Stimulated activated naive CD8-positive, alpha-beta T cell treated with anti-CD3 and anti-CD28 coated beads, Interleukin-15, Interleukin-2, amounts not matched to agents 100 ng/mL and 50 ng/mL, for 24 hours (primary cell): Measurements from ENCODE around the gene SLC34A2.
"Not testable (repeated sequence)": the region's sequence is repeated elsewhere in the genome, so short reads cannot be mapped to it uniquely, and the experiment has no call there.

Experiments used
- H3K27ac Mint-ChIP-seq: one replicate; pipeline ENCODE4 v1.8.0; 2021; ENCODE audit warnings: mild to moderate bottlenecking, mixed read lengths
- H3K27me3 Mint-ChIP-seq: one replicate; pipeline ENCODE4 v1.8.0; 2021; ENCODE audit warnings: mixed read lengths
- H3K36me3 Mint-ChIP-seq: one replicate; pipeline ENCODE4 v1.8.0; 2021; ENCODE audit warnings: low read depth, mixed read lengths
- H3K4me1 Mint-ChIP-seq: one replicate; pipeline ENCODE4 v1.8.0; 2021; ENCODE audit warnings: low read depth, mixed read lengths
- H3K4me3 Mint-ChIP-seq: one replicate; pipeline ENCODE4 v1.8.0; 2021; ENCODE audit warnings: mild to moderate bottlenecking, mixed read lengths
- H3K9me3 Mint-ChIP-seq: one replicate; pipeline ENCODE4 v1.8.0; 2021; ENCODE audit warnings: mixed read lengths

The SLC34A2 gene

GRCh38 chr4:25651682-25652081 is 4.0 kb upstream of the SLC34A2 start:
- Mint-ChIP-seq H3K27ac (no peak overlapping the region), H3K27me3 (peaks cover 21% of the 10 kb centered on the region)

DNA sequence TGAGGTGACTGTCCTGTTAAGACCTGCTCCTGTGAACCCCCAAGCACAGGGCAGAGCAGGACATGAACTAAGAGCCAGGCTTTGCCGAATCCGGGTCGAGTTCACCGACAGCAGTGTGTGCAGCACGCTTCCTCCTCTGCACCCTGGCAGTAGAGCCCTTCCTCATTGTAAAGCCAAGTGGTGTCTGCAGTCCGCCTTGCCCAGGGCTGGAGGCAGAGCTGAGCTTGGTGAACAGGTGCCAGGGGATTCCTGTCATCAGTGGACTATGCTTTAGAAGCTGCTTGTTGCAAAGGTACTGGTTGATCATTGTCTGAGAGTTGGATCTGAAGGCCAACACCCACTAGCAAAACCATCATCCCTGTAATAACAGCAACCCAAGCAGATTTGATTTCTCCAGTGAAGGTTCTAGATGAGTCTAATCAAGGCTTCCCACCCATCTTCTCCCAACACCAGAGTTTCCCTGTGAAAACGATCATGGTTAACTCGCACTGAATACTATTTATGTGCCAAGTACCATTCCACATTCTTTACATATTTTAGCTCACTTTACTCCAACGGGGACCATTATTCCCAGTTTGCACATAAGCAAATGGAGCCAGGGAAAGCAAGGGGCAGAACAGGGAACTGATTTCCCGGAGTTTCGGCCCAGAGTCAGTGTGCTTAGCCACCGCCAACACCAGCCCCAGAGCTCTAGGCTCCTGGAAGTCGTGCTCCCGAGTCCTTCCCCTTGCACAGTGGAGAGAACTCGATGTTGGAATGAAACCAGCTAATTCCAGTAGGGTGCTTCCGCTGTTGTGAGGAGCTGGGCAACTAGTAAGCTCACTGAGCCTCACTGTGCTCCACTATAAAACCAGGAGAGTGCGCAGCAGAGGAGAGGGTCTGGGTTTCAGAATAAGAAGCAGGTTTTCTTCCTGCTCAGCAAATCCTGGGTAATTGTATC is 1.4 kb upstream of the SLC34A2 start:
- Mint-ChIP-seq H3K27me3 (peaks cover 30% of the 10 kb centered on the region), H3K9me3 (no peaks in the 10 kb centered on the region), H3K36me3 (no peaks in the 10 kb centered on the region), H3K27ac (no peak overlapping the region), H3K4me3 (no peak overlapping the region), H3K4me1 (peaks cover 3% of the 10 kb centered on the region)

More at GRCh38 chr4:25651682-25652081, 4.0 kb upstream of the SLC34A2 start:
- Mint-ChIP-seq H3K36me3 (no peaks in the 10 kb centered on the region), H3K9me3 (no peaks in the 10 kb centered on the region), H3K4me1 (peaks cover 3% of the 10 kb centered on the region), H3K4me3 (no peak overlapping the region)

DNA sequence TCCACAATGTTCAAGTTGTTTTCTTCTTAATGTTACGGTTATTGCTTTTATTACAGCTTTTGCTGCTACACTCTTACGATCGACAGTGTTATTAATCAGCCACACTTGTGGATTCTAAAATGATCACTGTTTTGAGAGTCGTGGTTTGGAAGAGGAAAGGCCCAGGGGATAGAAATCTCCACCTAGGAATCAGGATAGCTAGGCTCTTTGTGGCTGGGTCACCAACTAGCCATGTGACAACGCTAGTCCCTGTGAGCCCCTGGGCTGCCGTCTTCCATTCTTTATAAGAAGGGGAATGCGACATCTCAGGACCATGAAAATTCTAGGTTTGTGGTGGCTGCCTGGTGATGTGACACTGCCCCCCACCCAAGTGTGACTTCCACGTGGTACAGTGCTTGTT is 380 bp downstream of the SLC34A2 start:
- H3K4me1 Mint-ChIP-seq: peaks cover 3% of the 10 kb centered on the region
- no peaks in the 10 kb centered on the region for H3K36me3 Mint-ChIP-seq
- no peaks in the 10 kb centered on the region for H3K9me3 Mint-ChIP-seq
- no peak overlapping the region for H3K27ac Mint-ChIP-seq
- H3K4me3 Mint-ChIP-seq: no peak overlapping the region
- peaks cover 30% of the 10 kb centered on the region for H3K27me3 Mint-ChIP-seq

DNA sequence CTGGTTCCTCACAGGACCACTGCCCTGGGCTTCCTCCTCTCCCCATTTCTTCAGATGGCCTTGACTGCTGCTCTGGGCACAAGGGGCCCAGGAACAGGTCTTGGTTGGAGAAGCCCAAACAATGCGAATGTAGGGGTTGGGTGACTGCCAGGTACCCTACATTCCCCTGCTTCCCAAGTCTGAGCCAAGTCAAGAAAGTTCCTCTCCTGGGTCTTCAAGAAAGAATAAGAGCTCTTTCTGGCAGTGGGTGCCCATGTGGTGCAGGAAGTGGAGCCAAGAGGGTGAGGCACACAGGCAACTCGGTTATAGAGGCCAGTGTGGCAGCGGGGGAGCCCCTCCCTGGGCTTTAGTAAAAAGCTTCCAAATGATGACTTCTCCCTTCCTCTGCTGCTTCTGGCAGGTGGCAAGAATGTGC is 2.7 kb downstream of the SLC34A2 start:
- Mint-ChIP-seq H3K4me1 (peaks cover 3% of the 10 kb centered on the region), H3K9me3 (no peaks in the 10 kb centered on the region), H3K27me3 (peaks cover 30% of the 10 kb centered on the region), H3K4me3 (no peak overlapping the region), H3K36me3 (no peaks in the 10 kb centered on the region), H3K27ac (no peak overlapping the region)

DNA sequence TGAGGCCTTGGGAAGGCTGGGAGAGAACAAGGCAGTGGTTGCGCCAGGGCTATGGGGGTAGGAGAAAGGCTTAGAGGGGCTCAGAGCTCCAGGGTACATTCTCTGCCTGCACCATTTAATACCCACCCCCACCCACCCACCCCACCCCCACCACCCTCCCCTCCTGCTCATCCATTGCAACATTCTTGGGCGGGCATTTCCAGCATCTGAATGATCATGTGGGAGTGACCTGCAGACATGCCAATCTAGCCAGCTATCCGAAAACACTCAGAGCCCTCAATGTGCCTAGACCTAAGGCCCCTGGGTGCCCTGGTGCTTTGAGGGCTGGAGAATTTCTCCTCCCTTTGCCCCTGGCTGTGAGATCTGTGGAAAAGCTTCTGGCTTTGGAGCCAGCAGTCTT is 3.1 kb downstream of the SLC34A2 start:
- H3K27ac Mint-ChIP-seq: no peak overlapping the region
- no peak overlapping the region for H3K4me3 Mint-ChIP-seq
- no peaks in the 10 kb centered on the region for H3K36me3 Mint-ChIP-seq
- H3K4me1 Mint-ChIP-seq: peaks cover 3% of the 10 kb centered on the region
- H3K9me3 Mint-ChIP-seq: no peaks in the 10 kb centered on the region
- peaks cover 30% of the 10 kb centered on the region for H3K27me3 Mint-ChIP-seq

DNA sequence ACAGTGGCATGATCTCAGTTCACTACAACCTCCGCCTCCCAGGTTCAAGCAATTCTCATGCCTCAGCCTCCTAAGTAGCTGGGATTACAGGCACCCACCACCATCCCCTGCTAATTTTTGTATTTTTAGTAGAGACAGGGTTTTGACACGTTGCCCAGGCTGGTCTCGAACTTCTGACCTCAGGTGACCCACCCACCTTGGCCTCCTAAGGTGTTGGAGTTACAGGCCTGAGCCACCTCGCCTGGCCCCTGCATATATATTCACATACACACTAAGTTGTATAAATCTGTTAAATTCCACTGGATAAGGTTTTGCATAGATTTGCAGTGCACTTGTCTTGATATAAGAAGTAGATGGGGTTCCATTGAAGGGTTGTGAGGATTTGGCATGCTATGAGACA is 5.8 kb downstream of the SLC34A2 start:
- not testable (repeated sequence) for H3K27ac Mint-ChIP-seq, H3K4me1 Mint-ChIP-seq, H3K9me3 Mint-ChIP-seq, H3K4me3 Mint-ChIP-seq, H3K36me3 Mint-ChIP-seq
- H3K27me3 Mint-ChIP-seq: peaks cover 16% of the 10 kb centered on the region

DNA sequence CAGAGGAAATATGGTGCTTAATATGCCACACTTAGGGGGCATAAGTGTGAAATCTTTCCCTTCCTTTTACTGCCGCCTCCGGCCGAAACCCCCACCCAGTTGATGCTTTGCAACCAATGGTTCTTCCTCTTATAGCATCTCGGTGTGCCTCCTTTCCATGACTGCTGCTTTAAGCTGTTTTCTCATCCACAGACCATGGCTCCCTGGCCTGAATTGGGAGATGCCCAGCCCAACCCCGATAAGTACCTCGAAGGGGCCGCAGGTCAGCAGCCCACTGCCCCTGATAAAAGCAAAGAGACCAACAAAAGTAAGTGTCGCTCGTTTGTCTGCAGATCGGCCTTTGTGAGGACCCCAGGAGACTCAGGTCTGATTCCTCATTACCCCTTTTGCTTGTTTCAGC is 6.7 kb downstream of the SLC34A2 start:
- Mint-ChIP-seq H3K27ac (no peak overlapping the region), H3K4me3 (no peak overlapping the region), H3K27me3 (peaks cover 8% of the 10 kb centered on the region)

GRCh38 chr4:25663781-25664180 is 8.1 kb downstream of the SLC34A2 start:
- H3K27me3 Mint-ChIP-seq: peaks cover 4% of the 10 kb centered on the region
- no peak overlapping the region for H3K27ac Mint-ChIP-seq

More for the DNA sequence above, 6.7 kb downstream of the SLC34A2 start:
- no peaks in the 10 kb centered on the region for H3K9me3 Mint-ChIP-seq
- no peaks in the 10 kb centered on the region for H3K4me1 Mint-ChIP-seq
- no peaks in the 10 kb centered on the region for H3K36me3 Mint-ChIP-seq

DNA sequence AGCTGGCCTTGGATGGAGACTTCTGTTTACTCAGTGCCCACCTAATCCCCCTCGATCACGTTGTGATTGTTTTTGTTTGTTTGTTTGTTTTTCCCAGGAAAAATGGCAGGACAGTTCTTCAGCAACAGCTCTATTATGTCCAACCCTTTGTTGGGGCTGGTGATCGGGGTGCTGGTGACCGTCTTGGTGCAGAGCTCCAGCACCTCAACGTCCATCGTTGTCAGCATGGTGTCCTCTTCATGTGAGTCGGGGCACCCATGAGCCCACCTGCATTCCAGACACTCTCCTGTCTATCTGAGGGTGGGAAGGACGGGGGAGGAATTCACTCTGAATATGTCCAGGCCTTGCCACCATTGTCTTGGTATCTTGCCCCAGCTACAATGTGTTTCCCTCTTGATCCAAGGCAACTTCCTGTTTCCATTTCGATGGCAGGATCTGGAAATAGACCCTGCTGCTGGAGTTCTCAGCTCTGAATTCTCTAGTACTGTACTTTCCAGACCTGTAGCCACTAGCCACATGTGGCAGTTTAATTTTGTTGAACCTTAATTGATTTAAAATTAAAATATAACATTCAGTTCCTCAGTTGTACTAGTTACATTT is 10.5 kb downstream of the SLC34A2 start:
- Mint-ChIP-seq H3K4me1 (no peaks in the 10 kb centered on the region), H3K27me3 (peaks cover 4% of the 10 kb centered on the region)

More at GRCh38 chr4:25663781-25664180, 8.1 kb downstream of the SLC34A2 start:
- H3K4me1 Mint-ChIP-seq: no peaks in the 10 kb centered on the region
- no peak overlapping the region for H3K4me3 Mint-ChIP-seq
- no peaks in the 10 kb centered on the region for H3K9me3 Mint-ChIP-seq
- no peaks in the 10 kb centered on the region for H3K36me3 Mint-ChIP-seq

DNA sequence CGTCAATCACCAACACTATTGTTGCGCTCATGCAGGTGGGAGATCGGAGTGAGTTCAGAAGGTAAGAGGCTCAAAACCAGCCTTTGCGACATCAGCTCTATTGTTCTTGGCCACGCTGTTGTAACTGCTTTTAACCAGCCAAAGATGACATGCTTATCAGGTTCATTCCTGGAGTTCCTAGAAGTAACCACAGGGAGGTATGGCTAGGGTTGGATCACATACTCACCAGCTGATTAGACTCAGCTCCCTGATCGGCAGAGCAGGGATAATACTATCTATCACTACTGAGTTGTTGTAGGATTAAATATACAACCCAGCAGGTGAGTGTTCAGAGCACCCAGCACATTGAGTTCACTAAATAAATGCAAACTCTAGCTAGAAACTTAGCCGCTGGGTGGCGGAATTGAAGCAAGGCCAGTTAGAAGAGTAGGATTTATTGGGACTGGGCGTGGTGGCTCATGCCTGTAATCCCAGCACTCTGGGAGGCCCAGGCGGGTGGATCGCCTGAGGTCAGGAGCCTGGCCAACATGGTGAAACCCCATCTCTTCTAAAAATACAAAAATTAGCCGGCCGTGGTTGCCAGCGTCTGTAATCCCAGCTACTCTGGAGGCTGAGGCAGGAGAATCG is 12.4 kb downstream of the SLC34A2 start:
- no peak overlapping the region for H3K4me3 Mint-ChIP-seq
- H3K36me3 Mint-ChIP-seq: no peaks in the 10 kb centered on the region
- H3K27me3 Mint-ChIP-seq: peaks cover 4% of the 10 kb centered on the region
- H3K9me3 Mint-ChIP-seq: no peaks in the 10 kb centered on the region
- no peak overlapping the region for H3K27ac Mint-ChIP-seq
- no peaks in the 10 kb centered on the region for H3K4me1 Mint-ChIP-seq

More for the DNA sequence above, 10.5 kb downstream of the SLC34A2 start:
- Mint-ChIP-seq H3K36me3 (no peaks in the 10 kb centered on the region), H3K27ac (no peak overlapping the region), H3K4me3 (no peak overlapping the region), H3K9me3 (no peaks in the 10 kb centered on the region)

GRCh38 chr4:25670991-25671390 is 15.3 kb downstream of the SLC34A2 start:
- Mint-ChIP-seq H3K4me3 (no peak overlapping the region), H3K9me3 (no peaks in the 10 kb centered on the region), H3K27me3 (no peaks in the 10 kb centered on the region), H3K27ac (no peak overlapping the region), H3K36me3 (no peaks in the 10 kb centered on the region), H3K4me1 (no peaks in the 10 kb centered on the region)

DNA sequence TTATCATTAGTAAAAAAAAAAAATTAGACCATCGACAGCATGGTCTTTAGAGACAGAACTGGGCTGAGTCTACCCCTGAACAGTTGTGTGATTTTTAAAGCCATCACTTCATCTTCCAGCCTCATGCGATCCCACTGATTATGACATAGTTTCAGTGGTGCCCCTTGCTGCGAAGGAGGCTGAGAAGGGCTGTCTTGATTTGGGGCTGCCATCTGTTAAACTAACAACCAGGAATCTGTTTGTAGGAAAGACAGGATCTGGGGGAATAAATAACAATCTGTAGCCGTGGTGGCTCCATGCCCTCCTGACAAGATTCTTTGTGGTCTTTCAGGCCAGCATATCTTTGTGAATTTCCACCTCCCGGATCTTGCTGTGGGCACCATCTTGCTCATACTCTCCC is 17.1 kb downstream of the SLC34A2 start:
- Mint-ChIP-seq H3K27me3 (no peaks in the 10 kb centered on the region), H3K36me3 (no peaks in the 10 kb centered on the region), H3K27ac (no peak overlapping the region), H3K9me3 (no peaks in the 10 kb centered on the region), H3K4me1 (no peaks in the 10 kb centered on the region), H3K4me3 (no peak overlapping the region)

DNA sequence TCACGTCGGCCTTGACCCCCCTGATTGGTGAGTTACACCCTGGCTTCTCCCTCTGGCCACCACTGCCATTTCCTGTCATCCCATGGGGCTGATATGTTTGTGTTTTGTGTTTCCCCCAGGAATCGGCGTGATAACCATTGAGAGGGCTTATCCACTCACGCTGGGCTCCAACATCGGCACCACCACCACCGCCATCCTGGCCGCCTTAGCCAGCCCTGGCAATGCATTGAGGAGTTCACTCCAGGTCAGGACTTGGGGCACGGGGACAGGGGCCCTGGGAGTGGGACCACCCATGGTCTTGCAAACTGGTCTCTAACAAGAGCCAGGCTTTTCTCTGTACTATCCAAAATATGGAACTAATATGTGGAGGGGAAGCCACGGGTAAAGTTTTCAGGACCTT is 18.7 kb downstream of the SLC34A2 start:
- H3K4me3 Mint-ChIP-seq: no peak overlapping the region
- H3K36me3 Mint-ChIP-seq: no peaks in the 10 kb centered on the region
- H3K4me1 Mint-ChIP-seq: no peaks in the 10 kb centered on the region
- no peaks in the 10 kb centered on the region for H3K9me3 Mint-ChIP-seq
- no peak overlapping the region for H3K27ac Mint-ChIP-seq
- H3K27me3 Mint-ChIP-seq: no peaks in the 10 kb centered on the region

- no peak overlapping the region for H3K27ac Mint-ChIP-seq
Observed at GRCh38 chr4:25676221-25676620, 20.6 kb downstream of the SLC34A2 start.

GRCh38 chr4:25677157-25677556 is 21.5 kb downstream of the SLC34A2 start:
- Mint-ChIP-seq H3K27ac (no peak overlapping the region), H3K9me3 (no peaks in the 10 kb centered on the region), H3K4me3 (no peak overlapping the region), H3K4me1 (no peaks in the 10 kb centered on the region), H3K36me3 (no peaks in the 10 kb centered on the region), H3K27me3 (no peaks in the 10 kb centered on the region)

More at GRCh38 chr4:25676221-25676620, 20.6 kb downstream of the SLC34A2 start:
- Mint-ChIP-seq H3K9me3 (no peaks in the 10 kb centered on the region), H3K4me3 (no peak overlapping the region), H3K4me1 (no peaks in the 10 kb centered on the region), H3K36me3 (no peaks in the 10 kb centered on the region), H3K27me3 (no peaks in the 10 kb centered on the region)
